ENCODE measurements around the gene WSCD1. TPM values are rescaled to one million over a fixed set of nuclear protein-coding genes. Genes with fewer than 3 reads are reported as not detected.

WSCD1 gene
- total RNA-seq, 6 experiments from 2014 or later, result 1.3 to 4.6 (median 1.6) TPM

- no peaks in the 10 kb centered on the region for H3K4me1 ChIP-seq
- H3K9me3 ChIP-seq, result no peaks in the 10 kb centered on the region
- intact Hi-C loops (cut with DNase I), result no loop called here
- peaks cover 0 to 5% of the 10 kb centered on the region in 2 donors for H3K27me3 ChIP-seq
- ATAC-seq, result no peak
- no peak overlapping the region for H3K4me3 ChIP-seq
- H3K27ac ChIP-seq, result no peak overlapping the region
- TF ChIP-seq POLR2A (IDR thresholded peaks at IDR 0.05) (no peak), CTCF (IDR thresholded peaks at IDR 0.05) (no peak)
- WGBS (ENCODE audit: insufficient coverage, low coverage, low lambda C conversion rate, missing lambda C conversion rate), result 50% methylated on average over 3 of the region's 3 CpGs
- no peak for DNase-seq
- H3K36me3 ChIP-seq, result no peaks in the 10 kb centered on the region
Measured at GRCh38 chr17:6138761-6139446, 68.7 kb downstream of the WSCD1 start.

GRCh38 chr17:6139447-6139832 is 69.3 kb downstream of the WSCD1 start:
- WGBS (ENCODE audit: insufficient coverage, low coverage, low lambda C conversion rate, missing lambda C conversion rate), result 76% methylated on average over 8 of the region's 8 CpGs

GRCh38 chr17:6140188-6140587 is 70.0 kb downstream of the WSCD1 start:
- H3K4me3 ChIP-seq, result no peak overlapping the region
- H3K9me3 ChIP-seq, result no peaks in the 10 kb centered on the region
- intact Hi-C loops (cut with DNase I), result no loop called here
- WGBS (ENCODE audit: insufficient coverage, low coverage, low lambda C conversion rate, missing lambda C conversion rate), result 42% methylated on average over 2 of the region's 2 CpGs
- H3K4me1 ChIP-seq, result no peaks in the 10 kb centered on the region
- no peak for ATAC-seq
- H3K36me3 ChIP-seq, result no peaks in the 10 kb centered on the region
- no peak overlapping the region for H3K27ac ChIP-seq
- TF ChIP-seq POLR2A (IDR thresholded peaks at IDR 0.05) (no peak), CTCF (IDR thresholded peaks at IDR 0.05) (no peak)
- peaks cover 0 to 5% of the 10 kb centered on the region in 2 donors for H3K27me3 ChIP-seq
- DNase-seq, result no peak

More at GRCh38 chr17:6139447-6139832, 69.3 kb downstream of the WSCD1 start:
- ATAC-seq (no peak), DNase-seq (no peak)
- Histone ChIP-seq H3K27me3 (peaks cover 0 to 5% of the 10 kb centered on the region in 2 donors), H3K27ac (no peak overlapping the region), H3K36me3 (no peaks in the 10 kb centered on the region), H3K4me1 (no peaks in the 10 kb centered on the region), H3K4me3 (no peak overlapping the region), H3K9me3 (no peaks in the 10 kb centered on the region)
- intact Hi-C loops (cut with DNase I), result no loop called here
- TF ChIP-seq CTCF (IDR thresholded peaks at IDR 0.05) (no peak), POLR2A (IDR thresholded peaks at IDR 0.05) (no peak)

GRCh38 chr17:6140728-6141330 is 70.7 kb downstream of the WSCD1 start:
- WGBS (ENCODE audit: insufficient coverage, low coverage, low lambda C conversion rate, missing lambda C conversion rate), result 72% methylated on average over 8 of the region's 8 CpGs
- Histone ChIP-seq H3K9me3 (no peaks in the 10 kb centered on the region), H3K27me3 (peaks cover 0 to 5% of the 10 kb centered on the region in 2 donors), H3K27ac (no peak overlapping the region), H3K4me1 (no peaks in the 10 kb centered on the region), H3K4me3 (no peak overlapping the region), H3K36me3 (no peaks in the 10 kb centered on the region)
- DNase-seq, result no peak
- no peak for ATAC-seq
- TF ChIP-seq CTCF (IDR thresholded peaks at IDR 0.05) (no peak), POLR2A (IDR thresholded peaks at IDR 0.05) (no peak)
- intact Hi-C loops (cut with DNase I), result no loop called here
